GM12878 (cell line): ENCODE results near the gene LSMEM2. TPM values are rescaled to one million over a fixed set of nuclear protein-coding genes. Genes with fewer than 3 reads are reported as not detected.

Source experiments
- ATAC-seq: fragments of 200-7000 bp; cut with Tn5 transposase; 3 replicates; pipeline ENCODE4 v1.9.1; 2020; ENCODE audit warnings: mild to moderate bottlenecking, moderate library complexity
- BruUV-seq: library from RNA; stranded (reverse); fragments of 400-500 nt; replicated peaks from 2 replicates; lab custom pipeline; 2021; lab: Mats Ljungman, UMichigan
- CTCF ChIA-PET: fragments of 300-600 bp; sonication (Branson Sonifier 250); formaldehyde crosslinking; extraction: SDS; loops from one replicate; lab custom pipeline; 2021; ENCODE audit warnings: inconsistent platforms; lab: Yijun Ruan, JAX
- POLR2A ChIA-PET: fragments of 350-600 bp; formaldehyde crosslinking; extraction: SDS; loops from one replicate; lab custom pipeline; 2021; ENCODE audit warnings: inconsistent platforms; lab: Charles Lee
- RAD21 ChIA-PET: fragments of 300-600 bp; sonication (Branson Sonifier 250); formaldehyde crosslinking; loops from one replicate; lab custom pipeline; 2023; ENCODE audit warnings: antibody characterized with exemption; ENCODE audit not compliant: unreplicated experiment; lab: Charles Lee
- SMC1A ChIA-PET: fragments of 300-600 bp; sonication (Branson Sonifier 250); formaldehyde crosslinking; loops from one replicate; lab custom pipeline; 2023; ENCODE audit not compliant: unreplicated experiment, uncharacterized antibody; lab: Charles Lee
- DNase-seq: peaks from one replicate; pipeline ENCODE4 v3.0.0-alpha.2; 2011; ENCODE audit warnings: low read depth, low spot score
- FAIRE-seq: peaks from 3 replicates; lab custom pipeline; 2011; peaks lifted over from hg19 to GRCh38; lab: Jason Lieb, UNC
- H2AFZ ChIP-seq: 2 replicates; pipeline ENCODE4 v1.6.0; 2011; ENCODE audit warnings: low read depth, low read length, control low read depth; ENCODE audit not compliant: control insufficient read depth
- H3K27ac ChIP-seq: 2 replicates; pipeline ENCODE4 v1.5.1; 2011; ENCODE audit warnings: control low read depth; ENCODE audit not compliant: control insufficient read depth, insufficient read depth
- H3K27me3 ChIP-seq, 2 experiments: replicated peaks in 1 of 2; 2 replicates each; pipeline versions ENCODE4 v1.6.0 to v1.6.1; 2011; ENCODE audit warnings: low read length in 1 of 2; ENCODE audit not compliant: control insufficient read depth in 2 of 2, insufficient read depth in 2 of 2
- H3K36me3 ChIP-seq, 2 experiments: 2 replicates each; pipeline ENCODE4 v1.5.1; 2011; ENCODE audit warnings: low read length in 1 of 2; ENCODE audit not compliant: control insufficient read depth in 2 of 2, insufficient read depth in 2 of 2
- H3K4me1 ChIP-seq: 2 replicates; pipeline ENCODE4 v1.6.1; 2011; ENCODE audit warnings: mild to moderate bottlenecking, low read length, moderate library complexity, mixed read lengths; ENCODE audit not compliant: control insufficient read depth, insufficient read depth
- H3K4me2 ChIP-seq: 2 replicates; pipeline ENCODE4 v1.6.0; 2011; ENCODE audit warnings: control low read depth; ENCODE audit not compliant: control insufficient read depth, insufficient read depth
- H3K4me3 ChIP-seq: fragments of 200-600 bp; sonication (generic); 2 replicates; pipeline ENCODE4 v1.5.1; 2016
- H3K79me2 ChIP-seq: 2 replicates; pipeline ENCODE4 v1.6.0; 2011; ENCODE audit warnings: low read length; ENCODE audit not compliant: control insufficient read depth, insufficient read depth
- H3K9ac ChIP-seq: 2 replicates; pipeline ENCODE4 v1.8.0; 2011; ENCODE audit warnings: low read length, control low read depth, mixed read lengths; ENCODE audit not compliant: control insufficient read depth, insufficient read depth
- H3K9me3 ChIP-seq: replicated peaks from 3 replicates; pipeline ENCODE4 v1.5.1; 2011; ENCODE audit warnings: mild to moderate bottlenecking, low read length; ENCODE audit not compliant: control insufficient read depth, insufficient read depth
- H4K20me1 ChIP-seq: 2 replicates; pipeline ENCODE4 v1.6.0; 2011; ENCODE audit not compliant: control insufficient read depth, insufficient read depth
- BRCA1 ChIP-seq: IDR thresholded peaks from 2 replicates; pipeline ENCODE4 v1.6.1; 2011; ENCODE audit warnings: low read depth, low read length, improper control_type of control experiment
- CBX3 ChIP-seq: fragments of 200-600 bp; sonication (generic); IDR thresholded peaks from 2 replicates; pipeline ENCODE4 v1.6.1; 2016; ENCODE audit warnings: low read depth, borderline replicate concordance
- IRF4 ChIP-seq: IDR thresholded peaks from 2 replicates; pipeline ENCODE4 v1.6.1; 2011; ENCODE audit warnings: low read depth, low read length
- JUNB ChIP-seq: IDR thresholded peaks from 2 replicates; pipeline ENCODE4 v1.6.1; 2016; ENCODE audit warnings: antibody characterized with exemption, mild to moderate bottlenecking
- MEF2B ChIP-seq: fragments of 450-650 bp; IDR thresholded peaks from 2 replicates; pipeline ENCODE4 v1.6.1; 2018; ENCODE audit warnings: mild to moderate bottlenecking, moderate library complexity; ENCODE audit not compliant: partially characterized antibody, poor library complexity, severe bottlenecking
- NR2C1 ChIP-seq: fragments of 450-650 bp; IDR thresholded peaks from 2 replicates; pipeline ENCODE4 v1.6.1; 2017; ENCODE audit warnings: antibody characterized with exemption, mild to moderate bottlenecking, moderate library complexity
- NRF1 ChIP-seq: conservative IDR thresholded peaks from 2 replicates; pipeline ENCODE4 v1.6.1; 2011; ENCODE audit warnings: mild to moderate bottlenecking, low read depth, low read length, improper control_type of control experiment
- RAD51 ChIP-seq: fragments of 450-650 bp; IDR thresholded peaks from 2 replicates; pipeline ENCODE4 v1.6.1; 2016; ENCODE audit warnings: moderate library complexity, mild to moderate bottlenecking, inconsistent platforms
- RBBP5 ChIP-seq: fragments of 200-600 bp; sonication (generic); conservative IDR thresholded peaks from 2 replicates; pipeline ENCODE4 v1.6.1; 2016
- RELA ChIP-seq: fragments of 450-650 bp; IDR thresholded peaks from 2 replicates; pipeline ENCODE4 v1.8.0; 2014; ENCODE audit warnings: borderline replicate concordance; ENCODE audit not compliant: partially characterized antibody
- YY1 ChIP-seq: IDR thresholded peaks from 2 replicates; pipeline ENCODE4 v1.6.1; 2011; ENCODE audit warnings: low read depth, mild to moderate bottlenecking, low read length
- ZNF217 ChIP-seq: fragments of 450-650 bp; IDR thresholded peaks from 2 replicates; pipeline ENCODE4 v1.6.1; 2017; ENCODE audit warnings: antibody characterized with exemption, mild to moderate bottlenecking
- WGBS: methylation state at CpG from one replicate; pipeline ENCODE4 v1.1.6; 2016; ENCODE audit warnings: low lambda C conversion rate; ENCODE audit not compliant: insufficient replicate concordance, insufficient coverage; ENCODE audit errors: missing lambda C conversion rate; 5-methylcytosine and 5-hydroxymethylcytosine counted together
- in situ Hi-C: fragments of 300-500 bp; cut with MboI; formaldehyde crosslinking; loops from 9 replicates; pipeline ENCODE4 v1.14.3; 2018; ENCODE audit warnings: mixed read lengths
- intact Hi-C: fragments of 100-400 bp; cut with micrococcal nuclease; formaldehyde crosslinking; loops from one replicate; pipeline ENCODE4 v1.14.2; 2022; ENCODE audit not compliant: unreplicated experiment
- polyA plus RNA-seq, 11 experiments: library from polyadenylated mRNA; depleted of rRNA in 4 of 11; unstranded in 6 of 11; stranded (reverse) in 5 of 11; fragments of >200 nt; fragmentation: Nextera tagmentation in 4 of 11; fragmentation: Illumina TruSeq in 1 of 11; extraction: Ambion mirVana in 4 of 11; extraction: Trizol in 1 of 11; gene quantifications; 1 replicate in 1 of 11; 2 replicates in 10 of 11; pipeline versions ENCODE4 v1.2.1 to v1.2.3, GENCODE V29; 2011 to 2016; ENCODE audit warnings: inconsistent platforms in 2 of 11, missing spikeins in 2 of 11, low read depth in 1 of 11
- total RNA-seq, 4 experiments: library from RNA; depleted of rRNA in 3 of 4; stranded (reverse); fragments of >200 nt in 3 of 4; fragmentation: Illumina TruSeq in 1 of 4; extraction: Trizol in 1 of 4; gene quantifications; 2 replicates each; pipeline versions ENCODE4 v1.2.1 to v1.2.3, GENCODE V29; 2013 to 2021
- TF ChIP-seq, protein P1 (sequence below): IDR thresholded peaks from 2 replicates; pipeline ENCODE4 v1.6.1; 2012; ENCODE audit warnings: low read depth, low read length, improper control_type of control experiment
- TF ChIP-seq, protein P2 (sequence below): IDR thresholded peaks from 2 replicates; pipeline ENCODE4 v1.6.1; 2012; ENCODE audit warnings: low read length, inconsistent platforms

Gene LSMEM2
- total and polyA plus RNA-seq, 10 of the 15 experiments (the other 5 are each of a cell fraction or from before 2014, with no cell fraction given), result 0.17 TPM; not detected in 9

DNA sequence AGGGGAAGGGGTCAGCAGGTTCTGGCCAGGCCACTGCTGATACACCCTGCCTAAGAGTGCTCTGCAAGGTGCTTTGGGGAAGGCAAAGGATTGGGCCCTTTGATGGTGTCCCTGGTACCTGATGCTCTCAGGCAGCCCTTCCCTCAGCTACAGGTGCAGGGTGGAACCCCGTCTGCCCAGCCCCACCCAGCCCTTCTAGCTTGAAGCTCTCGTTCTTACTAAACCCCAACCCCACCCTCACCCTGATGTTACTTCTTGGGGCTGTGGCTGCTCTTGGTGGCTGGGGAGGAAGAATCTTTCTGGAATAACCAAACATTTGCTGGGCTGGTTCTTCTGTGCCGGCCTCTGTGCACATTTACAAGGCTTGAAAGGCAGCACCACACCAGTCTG, 36.5 kb upstream of the LSMEM2 start:
- ChIA-PET POLR2A (interaction anchor here (0.8 to 2.3 kb wide), 5 partner anchors 9 to 95 kb away, joined by 3 to 9 read pairs (median 5); no protein-coding TSS in a partner anchor), RAD21 (interaction anchor here (1.1 to 5.1 kb wide), 3 partner anchors 15 to 47 kb away, joined by 4 to 36 read pairs (median 5); no protein-coding TSS in a partner anchor), SMC1A (interaction anchor here (0.5 to 3.2 kb wide), 4 partner anchors 14 to 1447 kb away, joined by 3 to 15 read pairs (median 4); no protein-coding TSS in a partner anchor), CTCF (interaction anchor here (3.6 kb wide), 1 partner anchor 15 kb away, joined by 42 read pairs; no protein-coding TSS in a partner anchor)
- BruUV-seq, result no TSS peak
- DNase-seq, result no peak
- Histone ChIP-seq H3K27ac (peak overlapping the region; percentile 82), H3K9me3 (no peaks in the 10 kb centered on the region), H3K9ac (peak overlapping the region; percentile 49), H3K36me3 (peaks cover 4% of the 10 kb centered on the region in 2 experiments; a peak in 3 of 4 replicates), H4K20me1 (peaks cover 15% of the 10 kb centered on the region), H3K27me3 (no peaks in the 10 kb centered on the region), H3K79me2 (peaks cover 89% of the 10 kb centered on the region), H3K4me2 (peak overlapping the region; percentile 90), H2AFZ (no peak overlapping the region), H3K4me3 (peak overlapping the region; percentile 64), H3K4me1 (peaks cover 55% of the 10 kb centered on the region)
- TF ChIP-seq JUNB (peak; percentile 52; the same call in 1 of the 2 replicates), RELA (no peak)
- no peak for ATAC-seq
- in situ Hi-C loops, result no loop called here
- intact Hi-C loops, result no loop called here
- WGBS, result 0% methylated on average over 3 of the region's 3 CpGs
- FAIRE-seq, result no peak

DNA sequence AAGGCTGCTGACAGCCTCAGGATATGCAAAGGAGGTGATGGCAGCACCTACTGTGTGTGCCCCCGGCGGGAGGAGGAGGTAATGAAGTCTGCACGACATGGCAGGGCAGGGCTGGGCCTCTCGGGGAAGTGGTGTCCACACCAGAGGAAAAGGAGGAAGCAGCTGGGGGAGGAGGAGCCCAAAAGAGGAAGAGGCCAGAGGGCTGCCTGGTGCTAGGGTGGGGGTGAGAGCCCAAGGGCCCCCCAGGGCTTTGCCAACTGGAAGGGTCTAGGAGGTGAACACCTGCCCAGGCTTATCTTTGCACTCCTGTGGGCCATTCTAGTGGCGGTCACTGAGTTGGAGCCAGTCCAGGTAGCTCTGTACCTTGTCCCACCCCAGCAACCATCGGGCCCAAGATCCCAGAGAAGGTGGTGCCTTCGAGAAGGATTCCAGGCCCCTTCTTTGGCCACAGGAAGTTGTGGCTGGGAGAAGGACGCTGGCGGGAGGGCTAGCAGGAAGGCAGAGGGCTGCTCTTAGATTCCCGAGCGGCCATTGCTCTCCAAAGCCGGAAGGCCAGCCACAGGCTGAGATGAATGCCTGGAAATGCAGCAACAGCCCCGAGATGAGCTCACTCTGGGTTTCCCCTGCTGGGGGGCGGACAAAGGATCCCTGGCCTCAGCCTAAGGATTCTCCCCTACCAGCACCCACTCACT, 35.9 kb upstream of the LSMEM2 start:
- Histone ChIP-seq H3K9me3 (no peaks in the 10 kb centered on the region), H3K27ac (peak overlapping the region; percentile 82), H3K36me3 (peaks cover 6 to 7% of the 10 kb centered on the region in 2 experiments; a peak in 3 of 4 replicates), H3K4me2 (peak overlapping the region; percentile 90), H3K4me1 (peaks cover 58% of the 10 kb centered on the region), H3K27me3 (no peaks in the 10 kb centered on the region), H3K4me3 (peak overlapping the region; percentile 64), H3K79me2 (peaks cover 87% of the 10 kb centered on the region), H3K9ac (peak overlapping the region; percentile 49), H2AFZ (no peak overlapping the region; the same call in 1 of the 2 replicates), H4K20me1 (peaks cover 19% of the 10 kb centered on the region)
- ChIA-PET CTCF (interaction anchor here (0.9 to 3.6 kb wide), 3 partner anchors 16 to 48 kb away, joined by 5 to 42 read pairs (median 6); no protein-coding TSS in a partner anchor), RAD21 (interaction anchor here (0.6 to 5.1 kb wide), 5 partner anchors 13 to 404 kb away, joined by 3 to 36 read pairs (median 3); no protein-coding TSS in a partner anchor), POLR2A (interaction anchor here (0.6 to 2.3 kb wide), 7 partner anchors 9 to 913 kb away, joined by 3 to 9 read pairs (median 3); no protein-coding TSS in a partner anchor), SMC1A (interaction anchor here (1.0 to 3.2 kb wide), 3 partner anchors 14 to 29 kb away, joined by 4 to 15 read pairs (median 4); no protein-coding TSS in a partner anchor)
- no TSS peak for BruUV-seq
- intact Hi-C loops, result no loop called here
- peak; percentile 19 for ATAC-seq
- in situ Hi-C loops, result no loop called here
- FAIRE-seq, result no peak
- WGBS, result 6% methylated on average over 14 of the region's 14 CpGs
- DNase-seq, result no peak
- no peak for TF ChIP-seq RBBP5
- no peak for TF ChIP-seq RAD51
- no peak for TF ChIP-seq MEF2B
- no peak for TF ChIP-seq ZNF217
- TF ChIP-seq, protein P1, sequence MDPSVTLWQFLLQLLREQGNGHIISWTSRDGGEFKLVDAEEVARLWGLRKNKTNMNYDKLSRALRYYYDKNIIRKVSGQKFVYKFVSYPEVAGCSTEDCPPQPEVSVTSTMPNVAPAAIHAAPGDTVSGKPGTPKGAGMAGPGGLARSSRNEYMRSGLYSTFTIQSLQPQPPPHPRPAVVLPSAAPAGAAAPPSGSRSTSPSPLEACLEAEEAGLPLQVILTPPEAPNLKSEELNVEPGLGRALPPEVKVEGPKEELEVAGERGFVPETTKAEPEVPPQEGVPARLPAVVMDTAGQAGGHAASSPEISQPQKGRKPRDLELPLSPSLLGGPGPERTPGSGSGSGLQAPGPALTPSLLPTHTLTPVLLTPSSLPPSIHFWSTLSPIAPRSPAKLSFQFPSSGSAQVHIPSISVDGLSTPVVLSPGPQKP, result no peak
- no peak for TF ChIP-seq CBX3
- TF ChIP-seq BRCA1, result no peak
- TF ChIP-seq, protein P2, sequence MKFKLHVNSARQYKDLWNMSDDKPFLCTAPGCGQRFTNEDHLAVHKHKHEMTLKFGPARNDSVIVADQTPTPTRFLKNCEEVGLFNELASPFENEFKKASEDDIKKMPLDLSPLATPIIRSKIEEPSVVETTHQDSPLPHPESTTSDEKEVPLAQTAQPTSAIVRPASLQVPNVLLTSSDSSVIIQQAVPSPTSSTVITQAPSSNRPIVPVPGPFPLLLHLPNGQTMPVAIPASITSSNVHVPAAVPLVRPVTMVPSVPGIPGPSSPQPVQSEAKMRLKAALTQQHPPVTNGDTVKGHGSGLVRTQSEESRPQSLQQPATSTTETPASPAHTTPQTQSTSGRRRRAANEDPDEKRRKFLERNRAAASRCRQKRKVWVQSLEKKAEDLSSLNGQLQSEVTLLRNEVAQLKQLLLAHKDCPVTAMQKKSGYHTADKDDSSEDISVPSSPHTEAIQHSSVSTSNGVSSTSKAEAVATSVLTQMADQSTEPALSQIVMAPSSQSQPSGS, result no peak
- TF ChIP-seq NR2C1, result no peak
- no peak for TF ChIP-seq NRF1
- peak; percentile 76 for TF ChIP-seq YY1
- no peak for TF ChIP-seq IRF4
